Measurements from ENCODE around the gene SCAMP2. TPM values are rescaled to one million over a fixed set of nuclear protein-coding genes. Genes with fewer than 3 reads are reported as not detected.
"Not testable (repeated sequence)": the region's sequence is repeated elsewhere in the genome, so short reads cannot be mapped to it uniquely, and the experiment has no call there.

SCAMP2 gene
- total RNA-seq, 2 experiments from 2014 or later, result 108 to 115 TPM

GRCh38 chr15:74889390-74889882, 16.3 kb upstream of the SCAMP2 start:
- peaks cover 26% of the 10 kb centered on the region for H3K36me3 Mint-ChIP-seq
- ATAC-seq, result peak; percentile 6
- peak overlapping the region; percentile 93 for H3K4me3 Mint-ChIP-seq
- peaks cover 51% of the 10 kb centered on the region for H3K4me1 Mint-ChIP-seq
- H3K9me3 Mint-ChIP-seq (ENCODE audit: low read depth), result no peaks in the 10 kb centered on the region
- no peaks in the 10 kb centered on the region for H3K27me3 Mint-ChIP-seq
- CTCF ChIA-PET, result interaction anchor here (0.9 to 6.1 kb wide), 6 partner anchors 11 to 106 kb away, joined by 3 to 43 read pairs (median 4); no protein-coding TSS in a partner anchor
- peak overlapping the region; percentile 93 for H3K27ac Mint-ChIP-seq
- no peak for DNase-seq

DNA sequence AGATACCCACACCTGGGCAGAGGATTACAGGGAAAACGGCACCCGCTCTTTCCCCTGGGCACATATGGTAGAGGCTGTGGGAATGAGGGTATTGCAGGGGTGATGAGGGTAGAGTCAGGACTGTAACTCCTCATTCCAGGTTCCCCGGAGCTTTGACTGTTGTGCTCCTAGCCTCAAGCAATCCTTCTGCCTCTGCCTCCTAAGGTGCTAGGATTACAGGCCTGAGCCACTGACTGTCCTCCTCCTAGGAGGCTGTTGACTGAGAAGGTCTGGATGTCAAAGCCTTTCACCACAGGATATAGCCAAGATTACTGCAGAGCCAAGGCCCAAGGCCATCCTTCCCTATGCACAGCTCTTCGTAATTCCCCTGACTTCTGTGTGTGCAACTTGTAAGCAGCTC, 15.6 kb upstream of the SCAMP2 start:
- no peaks in the 10 kb centered on the region for H3K27me3 Mint-ChIP-seq
- H3K4me3 Mint-ChIP-seq, result peak overlapping the region; percentile 93
- peaks cover 55% of the 10 kb centered on the region for H3K4me1 Mint-ChIP-seq
- no peaks in the 10 kb centered on the region for H3K9me3 Mint-ChIP-seq (ENCODE audit: low read depth)
- ATAC-seq, result no peak
- H3K27ac Mint-ChIP-seq, result no peak overlapping the region
- CTCF ChIA-PET, result interaction anchor here (2.2 to 6.1 kb wide), 2 partner anchors 11 to 19 kb away, joined by 8 to 43 read pairs; no protein-coding TSS in a partner anchor
- peaks cover 25% of the 10 kb centered on the region for H3K36me3 Mint-ChIP-seq
- DNase-seq, result no peak

GRCh38 chr15:74887537-74888193, 14.5 kb upstream of the SCAMP2 start:
- H3K27ac Mint-ChIP-seq; H3K27me3 Mint-ChIP-seq; ATAC-seq; H3K4me3 Mint-ChIP-seq; DNase-seq; H3K9me3 Mint-ChIP-seq (ENCODE audit: low read depth): not testable (repeated sequence)
- Mint-ChIP-seq H3K4me1 (peaks cover 47% of the 10 kb centered on the region), H3K36me3 (peaks cover 14% of the 10 kb centered on the region)
- CTCF ChIA-PET, result interaction anchor here (1.0 kb wide), 1 partner anchor 14 kb away, joined by 4 read pairs; no protein-coding TSS in a partner anchor

GRCh38 chr15:74885461-74885860, 12.3 kb upstream of the SCAMP2 start:
- no peak overlapping the region for H3K4me3 Mint-ChIP-seq
- DNase-seq (no peak), ATAC-seq (no peak)
- H3K4me1 Mint-ChIP-seq, result peaks cover 29% of the 10 kb centered on the region
- no peak overlapping the region for H3K27ac Mint-ChIP-seq
- CTCF ChIA-PET, result interaction anchor here (3.1 kb wide), 1 partner anchor 15 kb away, joined by 22 read pairs; no protein-coding TSS in a partner anchor
- peaks cover 5% of the 10 kb centered on the region for H3K9me3 Mint-ChIP-seq (ENCODE audit: low read depth)
- H3K27me3 Mint-ChIP-seq, result no peaks in the 10 kb centered on the region
- peaks cover 2% of the 10 kb centered on the region for H3K36me3 Mint-ChIP-seq

DNA sequence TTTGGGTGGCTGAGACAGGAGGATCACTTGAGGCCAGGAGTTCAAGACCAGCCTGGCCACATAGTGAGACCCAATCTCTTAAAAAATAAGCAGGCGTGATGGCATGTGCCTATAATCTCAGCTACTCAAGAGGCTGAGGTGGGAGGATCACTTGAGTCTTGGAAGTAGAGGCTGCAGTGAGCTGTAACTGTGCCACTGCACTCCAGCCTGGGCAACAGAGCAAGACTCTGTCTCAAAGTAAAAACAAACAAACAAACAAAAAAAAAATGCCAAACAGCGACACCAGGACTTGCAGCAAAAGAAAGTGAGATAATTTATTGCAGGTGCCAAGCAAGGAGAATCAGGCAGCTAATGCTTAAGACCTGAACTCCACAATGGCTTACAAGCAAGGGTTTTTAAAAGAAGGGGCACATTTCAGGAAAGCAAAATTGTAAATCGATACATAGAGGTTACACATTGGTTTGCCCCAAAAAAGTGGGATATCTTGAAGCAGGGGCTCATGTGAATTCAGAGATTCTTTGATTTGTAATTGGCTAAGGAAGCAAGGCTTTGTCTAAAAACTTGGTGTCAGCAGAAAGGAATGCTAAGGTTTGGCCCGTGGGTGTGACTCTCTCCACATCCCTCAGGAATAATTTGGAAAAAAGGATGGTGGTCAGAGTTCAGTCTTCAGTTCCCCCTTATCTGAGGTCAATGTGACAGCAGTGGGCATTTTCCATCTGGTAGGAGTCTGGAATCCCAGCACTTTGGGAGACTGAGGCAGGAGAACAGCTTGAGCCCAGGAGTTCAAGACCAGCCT, 11.5 kb upstream of the SCAMP2 start:
- H3K36me3 Mint-ChIP-seq, result peaks cover 2% of the 10 kb centered on the region
- ATAC-seq (no peak), DNase-seq (no peak)
- H3K4me3 Mint-ChIP-seq, result no peak overlapping the region
- H3K27me3 Mint-ChIP-seq, result no peaks in the 10 kb centered on the region
- peaks cover 5% of the 10 kb centered on the region for H3K9me3 Mint-ChIP-seq (ENCODE audit: low read depth)
- CTCF ChIA-PET, result interaction anchor here (1.2 to 3.1 kb wide), 5 partner anchors 8 to 115 kb away, joined by 4 to 22 read pairs (median 4); no protein-coding TSS in a partner anchor
- H3K4me1 Mint-ChIP-seq, result peaks cover 22% of the 10 kb centered on the region
- H3K27ac Mint-ChIP-seq, result no peak overlapping the region

DNA sequence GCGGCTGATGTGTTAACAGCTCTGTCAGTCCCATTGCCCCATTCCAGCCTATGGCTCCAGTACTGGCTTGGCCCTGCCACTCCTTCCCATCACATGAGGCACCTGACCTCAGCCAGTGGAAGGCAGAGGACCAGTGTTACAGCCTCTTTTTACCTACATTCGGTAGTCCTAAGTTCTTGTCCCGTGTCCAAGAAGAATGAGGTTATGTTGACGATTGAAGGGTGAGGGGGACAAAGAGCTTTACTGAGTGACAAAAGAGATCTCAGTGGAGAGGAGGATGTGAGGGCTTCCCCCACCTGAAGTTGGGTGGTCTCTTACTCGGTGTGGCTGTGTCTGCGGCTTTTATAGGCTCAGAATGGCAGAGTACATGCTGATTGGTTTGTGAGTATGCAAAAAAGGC, 9.4 kb upstream of the SCAMP2 start:
- peaks cover 5% of the 10 kb centered on the region for H3K9me3 Mint-ChIP-seq (ENCODE audit: low read depth)
- peaks cover 2% of the 10 kb centered on the region for H3K36me3 Mint-ChIP-seq
- H3K4me1 Mint-ChIP-seq, result peaks cover 15% of the 10 kb centered on the region
- H3K27me3 Mint-ChIP-seq, result no peaks in the 10 kb centered on the region
- no peak for ATAC-seq
- no peak overlapping the region for H3K4me3 Mint-ChIP-seq
- DNase-seq, result no peak
- no peak overlapping the region for H3K27ac Mint-ChIP-seq
- CTCF ChIA-PET, result interaction anchor here (0.8 to 3.1 kb wide), 3 partner anchors 11 to 78 kb away, joined by 3 to 22 read pairs (median 4); no protein-coding TSS in a partner anchor

DNA sequence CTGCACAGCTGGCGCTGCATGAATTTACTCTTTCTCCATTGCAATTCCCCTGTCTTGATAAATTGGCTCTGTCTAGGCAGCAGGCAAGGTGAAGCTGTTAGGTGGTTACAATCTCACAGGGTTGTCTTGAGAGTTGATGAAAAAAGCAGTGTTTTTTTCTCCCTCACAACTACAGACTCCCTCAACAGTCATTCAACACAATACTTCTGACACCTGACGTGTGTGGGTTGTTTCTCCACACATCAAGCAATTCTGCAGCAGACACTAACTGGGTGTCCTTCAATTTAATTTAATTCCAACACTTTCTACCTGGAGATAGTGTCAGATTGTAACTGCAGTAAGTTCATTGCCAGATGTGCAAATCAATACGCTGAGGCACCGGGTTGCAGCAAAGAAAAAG, 5.1 kb upstream of the SCAMP2 start:
- Mint-ChIP-seq H3K27ac (no peak overlapping the region), H3K4me1 (peaks cover 6% of the 10 kb centered on the region), H3K4me3 (no peak overlapping the region), H3K9me3 (ENCODE audit: low read depth) (peaks cover 5% of the 10 kb centered on the region), H3K36me3 (peaks cover 2% of the 10 kb centered on the region), H3K27me3 (no peaks in the 10 kb centered on the region)
- DNase-seq (no peak), ATAC-seq (no peak)
- CTCF ChIA-PET, result interaction anchor here (1.8 kb wide), 1 partner anchor 23 kb away, joined by 4 read pairs; no protein-coding TSS in a partner anchor

GRCh38 chr15:74873756-74874424, 725 bp upstream of the SCAMP2 start:
- H3K4me3 Mint-ChIP-seq, result peak overlapping the region; percentile 94
- CTCF ChIA-PET, result interaction anchor here (0.7 to 6.0 kb wide), 5 partner anchors 26 to 105 kb away, joined by 3 to 67 read pairs (median 3); no protein-coding TSS in a partner anchor
- H3K27me3 Mint-ChIP-seq, result no peaks in the 10 kb centered on the region
- H3K27ac Mint-ChIP-seq, result peak overlapping the region; percentile 92
- peaks cover 39% of the 10 kb centered on the region for H3K4me1 Mint-ChIP-seq
- DNase-seq, result peak; percentile 50
- no peaks in the 10 kb centered on the region for H3K9me3 Mint-ChIP-seq (ENCODE audit: low read depth)
- ATAC-seq, result no peak
- peaks cover 21% of the 10 kb centered on the region for H3K36me3 Mint-ChIP-seq

DNA sequence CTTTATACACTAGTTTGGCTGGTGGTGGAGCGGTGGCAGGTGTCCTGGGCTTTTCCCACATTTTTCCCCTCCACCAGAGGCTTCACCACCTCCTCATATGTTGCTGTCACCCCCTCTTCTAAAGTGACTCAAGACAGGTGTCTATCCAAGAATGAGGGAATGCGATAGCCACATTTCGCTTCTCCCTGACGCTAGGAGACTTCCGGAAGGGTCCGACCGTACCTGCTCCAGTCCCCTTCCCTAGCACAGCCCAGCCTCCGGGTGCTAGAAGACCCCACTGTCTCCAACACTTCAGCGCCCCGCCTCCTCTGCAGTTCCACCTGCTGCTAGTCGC, 496 bp downstream of the SCAMP2 start:
- CTCF ChIA-PET, result interaction anchor here (6.0 kb wide), 1 partner anchor 28 kb away, joined by 67 read pairs; no protein-coding TSS in a partner anchor
- H3K9me3 Mint-ChIP-seq (ENCODE audit: low read depth), result no peaks in the 10 kb centered on the region
- H3K4me3 Mint-ChIP-seq, result peak overlapping the region; percentile 94
- H3K27ac Mint-ChIP-seq, result peak overlapping the region; percentile 94
- ATAC-seq (no peak), DNase-seq (no peak)
- H3K27me3 Mint-ChIP-seq, result no peaks in the 10 kb centered on the region
- peaks cover 30% of the 10 kb centered on the region for H3K36me3 Mint-ChIP-seq
- H3K4me1 Mint-ChIP-seq, result peaks cover 51% of the 10 kb centered on the region

DNA sequence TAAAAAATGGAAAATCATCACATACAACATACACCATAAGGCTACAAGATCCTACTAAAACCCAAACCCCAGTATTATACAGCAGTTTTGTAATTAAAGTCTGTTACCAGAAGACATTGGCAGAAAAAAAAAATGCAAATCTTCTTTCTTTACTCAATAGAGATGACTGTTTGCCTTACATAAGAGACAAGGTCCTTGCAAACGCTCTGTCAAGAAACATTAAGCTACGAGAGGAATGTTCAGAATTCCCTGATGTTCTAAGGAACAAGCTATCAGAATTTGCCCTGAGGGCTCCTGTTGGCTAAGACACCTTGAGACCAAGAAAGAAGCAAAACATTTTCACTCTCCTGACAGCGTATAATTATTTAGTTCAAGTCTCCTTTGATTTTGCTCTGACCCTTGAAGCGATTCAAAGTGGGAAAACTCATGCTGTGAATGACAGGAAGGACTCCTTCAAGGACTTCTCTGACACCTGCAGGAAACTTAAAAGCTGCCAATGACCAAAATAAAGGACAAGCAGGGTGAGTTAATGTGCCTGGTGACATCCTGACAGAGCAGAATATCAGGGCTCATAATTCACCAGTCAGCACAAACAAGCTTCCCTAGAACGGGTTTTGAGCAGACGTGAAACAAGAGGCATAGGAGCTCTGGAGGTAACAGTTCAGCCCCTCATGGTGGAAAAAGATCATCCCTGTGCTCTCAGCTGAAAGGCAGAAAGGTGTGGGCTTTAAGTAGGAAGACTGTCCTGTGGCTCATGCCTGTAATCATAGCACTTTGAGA, 2.5 kb downstream of the SCAMP2 start:
- Mint-ChIP-seq H3K4me1 (peaks cover 72% of the 10 kb centered on the region), H3K27ac (peak overlapping the region; percentile 95), H3K4me3 (peak overlapping the region; percentile 94), H3K27me3 (no peaks in the 10 kb centered on the region), H3K36me3 (peaks cover 45% of the 10 kb centered on the region), H3K9me3 (ENCODE audit: low read depth) (no peaks in the 10 kb centered on the region)
- CTCF ChIA-PET, result interaction anchor here (0.7 to 6.0 kb wide), 20 partner anchors 12 to 239 kb away, joined by 3 to 67 read pairs (median 6); partner anchors contain the start of genes MPI and ULK3
- ATAC-seq (no peak), DNase-seq (no peak)

DNA sequence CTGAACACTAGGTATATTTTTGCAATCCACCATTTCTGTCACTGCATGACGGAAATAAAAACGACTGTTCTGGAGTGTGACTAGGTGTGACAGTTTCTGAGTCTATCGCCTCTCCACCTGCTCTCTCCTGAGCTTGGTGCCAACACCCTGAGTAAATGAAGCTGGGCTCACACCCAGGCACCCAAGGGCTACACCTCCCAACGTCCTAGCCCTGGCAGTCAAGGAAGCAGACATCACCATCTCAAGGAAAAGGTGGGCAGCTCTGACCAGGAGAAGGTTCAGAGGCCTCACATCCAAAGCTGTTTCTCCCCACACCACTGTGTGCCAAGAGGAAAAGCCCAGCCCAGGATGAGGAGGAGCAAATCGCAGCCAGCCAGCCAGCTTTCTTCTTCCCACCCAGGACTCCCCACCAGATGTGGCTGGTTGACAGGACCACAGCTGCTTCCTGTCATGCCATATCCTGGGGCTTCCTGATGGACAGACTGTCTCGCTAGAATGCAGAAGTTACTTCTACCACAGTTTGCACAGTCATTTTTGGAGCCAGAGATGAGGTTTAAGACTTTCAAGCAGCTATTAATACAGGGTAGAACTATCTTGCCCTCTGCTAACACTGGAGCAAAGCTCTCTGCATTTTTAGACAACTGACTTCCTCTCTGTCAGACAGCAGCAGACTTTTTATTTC, 3.3 kb downstream of the SCAMP2 start:
- CTCF ChIA-PET, result interaction anchor here (0.7 to 6.0 kb wide), 22 partner anchors 9 to 238 kb away, joined by 3 to 67 read pairs (median 5); partner anchors contain the start of genes MPI and ULK3
- peak; percentile 47 for ATAC-seq
- peak; percentile 90 for DNase-seq
- no peaks in the 10 kb centered on the region for H3K27me3 Mint-ChIP-seq
- H3K36me3 Mint-ChIP-seq, result peaks cover 48% of the 10 kb centered on the region
- H3K4me3 Mint-ChIP-seq, result peak overlapping the region; percentile 94
- peak overlapping the region; percentile 95 for H3K27ac Mint-ChIP-seq
- peaks cover 76% of the 10 kb centered on the region for H3K4me1 Mint-ChIP-seq
- no peaks in the 10 kb centered on the region for H3K9me3 Mint-ChIP-seq (ENCODE audit: low read depth)

DNA sequence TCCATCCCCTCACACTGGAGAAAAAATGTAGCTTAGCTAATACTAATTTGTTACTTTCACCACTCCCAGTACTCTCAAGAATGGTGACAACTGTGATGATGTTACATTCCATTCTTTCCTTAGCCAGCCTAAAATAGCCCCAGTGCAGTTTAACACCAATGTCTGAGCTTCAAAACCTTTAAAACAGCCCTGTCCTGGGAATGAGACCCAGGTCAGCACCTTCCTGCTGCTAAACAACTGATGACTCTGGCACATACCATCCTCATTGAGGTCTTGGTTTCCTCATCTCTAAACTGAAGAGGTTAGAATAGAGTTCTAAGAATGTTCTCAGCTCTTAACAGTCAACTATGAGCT, 3.8 kb downstream of the SCAMP2 start:
- Mint-ChIP-seq H3K4me1 (peaks cover 79% of the 10 kb centered on the region), H3K27ac (peak overlapping the region; percentile 95), H3K9me3 (ENCODE audit: low read depth) (no peaks in the 10 kb centered on the region), H3K36me3 (peaks cover 52% of the 10 kb centered on the region), H3K27me3 (no peaks in the 10 kb centered on the region), H3K4me3 (peak overlapping the region; percentile 94)
- no peak for DNase-seq
- no peak for ATAC-seq
- CTCF ChIA-PET, result interaction anchor here (0.9 to 6.0 kb wide), 18 partner anchors 8 to 237 kb away, joined by 3 to 67 read pairs (median 8); partner anchors contain the start of genes MPI and ULK3

All from activated CD8-positive, alpha-beta memory T cell treated with anti-CD3 and anti-CD28 coated beads, Interleukin-2, amount 10 ng/mL, durations not matched to agents 7 days and 5 days (primary cell).